K562 (cell line): ENCODE measurements around the gene RDH16. TPM values are rescaled to one million over a fixed set of nuclear protein-coding genes. Genes with fewer than 3 reads are reported as not detected.

Experiments used
- ATAC-seq: fragments of 200-7000 bp; cut with Tn5 transposase; 3 replicates; pipeline ENCODE4 v1.9.1; 2020; ENCODE audit warnings: moderate library complexity
- BruUV-seq: library from RNA; stranded (reverse); fragments of 400-500 nt; replicated peaks from 2 replicates; lab custom pipeline; 2021; lab: Mats Ljungman, UMichigan
- CTCF ChIA-PET: fragments of 300-600 bp; formaldehyde crosslinking; extraction: SDS; loops from one replicate; lab custom pipeline; 2021; ENCODE audit warnings: low intra/inter-chr PET ratio; lab: Yijun Ruan, JAX
- POLR2A ChIA-PET: fragments of 300-600, 350-650 bp; sonication (Branson Sonifier 250); formaldehyde crosslinking; extraction: SDS; loops from one replicate; lab custom pipeline; 2021; ENCODE audit warnings: antibody characterized with exemption, inconsistent platforms; lab: Yijun Ruan, JAX
- DNase-seq, 4 experiments: peaks; one replicate each; pipeline versions ENCODE4 v3.0.0 to v3.0.0-alpha.2; 2011 to 2018; ENCODE audit warnings: low spot score in 3 of 4, mixed read lengths in 3 of 4; ENCODE audit errors: extremely low read depth in 1 of 4
- FAIRE-seq: peaks from 2 replicates; lab custom pipeline; 2011; peaks lifted over from hg19 to GRCh38; lab: Jason Lieb, UNC
- H2AFZ ChIP-seq: 2 replicates; pipeline ENCODE4 v1.6.0; 2011; ENCODE audit warnings: low read depth, low read length, control low read depth, inconsistent platforms
- H3K27ac ChIP-seq: fragments of 200-600 bp; 3 replicates; pipeline ENCODE4 v1.8.0; 2011; ENCODE audit warnings: low read depth, mild to moderate bottlenecking, control low read depth, inconsistent platforms, low read length, moderate library complexity, mixed read lengths; ENCODE audit errors: extremely low read depth
- H3K27me3 ChIP-seq, 2 experiments: fragments of 300-600 bp in 1 of 2; 2 replicates in 1 of 2; 3 replicates in 1 of 2; pipeline versions ENCODE4 v1.6.0 to v1.8.0; 2011; ENCODE audit warnings: inconsistent platforms in 2 of 2, low read length in 2 of 2, mild to moderate bottlenecking in 1 of 2, mixed read lengths in 1 of 2, moderate library complexity in 1 of 2; ENCODE audit not compliant: control insufficient read depth in 2 of 2, insufficient read depth in 2 of 2
- H3K36me3 ChIP-seq: fragments of 300-600 bp; 3 replicates; pipeline ENCODE4 v1.8.0; 2011; ENCODE audit warnings: mild to moderate bottlenecking, low read length, inconsistent platforms; ENCODE audit not compliant: control insufficient read depth, insufficient read depth
- H3K4me1 ChIP-seq, 2 experiments: fragments of 200-600 bp in 1 of 2; replicated peaks in 1 of 2; 2 replicates in 1 of 2; 3 replicates in 1 of 2; pipeline versions ENCODE4 v1.5.1 to v1.8.0; 2011; ENCODE audit warnings: inconsistent platforms in 2 of 2, low read length in 2 of 2, mild to moderate bottlenecking in 1 of 2, mixed read lengths in 1 of 2, moderate library complexity in 1 of 2; ENCODE audit not compliant: control insufficient read depth in 2 of 2, insufficient read depth in 2 of 2
- H3K4me2 ChIP-seq: 2 replicates; pipeline ENCODE4 v1.6.1; 2011; ENCODE audit warnings: low read length, control low read depth, inconsistent platforms, mixed read lengths; ENCODE audit not compliant: insufficient read depth
- H3K4me3 ChIP-seq: fragments of 200-600 bp; sonication (generic), shearing (Covaris generic); 2 replicates; pipeline ENCODE4 v1.5.1; 2016; ENCODE audit warnings: control low read depth, inconsistent platforms
- H3K79me2 ChIP-seq: fragments of 200-600 bp; 3 replicates; pipeline ENCODE4 v1.8.0; 2011; ENCODE audit warnings: low read length, inconsistent platforms; ENCODE audit not compliant: control insufficient read depth, insufficient read depth
- H3K9ac ChIP-seq, 2 experiments: 2 replicates each; pipeline versions ENCODE4 v1.6.0 to v1.6.1; 2011; ENCODE audit warnings: low read depth in 2 of 2, low read length in 2 of 2, control low read depth in 1 of 2, inconsistent platforms in 1 of 2, mild to moderate bottlenecking in 1 of 2, mixed read lengths in 1 of 2; ENCODE audit not compliant: insufficient read depth in 1 of 2
- H3K9me1 ChIP-seq: one replicate; pipeline ENCODE4 v1.6.0; 2011; ENCODE audit warnings: inconsistent platforms, mild to moderate bottlenecking, low read length, moderate library complexity; ENCODE audit not compliant: control insufficient read depth, insufficient read depth
- H3K9me3 ChIP-seq: replicated peaks from 2 replicates; pipeline ENCODE4 v1.5.1; 2011; ENCODE audit warnings: low read depth, low read length, inconsistent platforms; ENCODE audit not compliant: control insufficient read depth, insufficient read depth
- H4K20me1 ChIP-seq: replicated peaks from 2 replicates; pipeline ENCODE4 v1.6.1; 2011; ENCODE audit warnings: low read length, inconsistent platforms, mixed read lengths; ENCODE audit not compliant: control insufficient read depth, insufficient read depth
- CEBPZ ChIP-seq: fragments of 150-350 bp; IDR thresholded peaks from 2 replicates; pipeline ENCODE4 v1.6.1; 2014; ENCODE audit warnings: low read depth, mild to moderate bottlenecking, low read length, borderline replicate concordance
- HNRNPH1 ChIP-seq: fragments of 200-400 bp; formaldehyde crosslinking; optimal IDR thresholded peaks from 2 replicates; pipeline ENCODE3; 2017; ENCODE audit warnings: low read depth, mild to moderate bottlenecking, low read length, moderate library complexity
- HNRNPUL1 ChIP-seq: fragments of 200-400 bp; formaldehyde crosslinking; IDR thresholded peaks from 2 replicates; pipeline ENCODE4 v1.6.1; 2017; ENCODE audit warnings: low read length
- JUND ChIP-seq, 2 experiments: IDR thresholded peaks; 2 replicates in 1 of 2; 3 replicates in 1 of 2; pipeline ENCODE4 v1.6.1; 2011; ENCODE audit warnings: borderline replicate concordance in 2 of 2, low read depth in 2 of 2, low read length in 2 of 2, improper control_type of control experiment in 1 of 2, missing biosample characterization in 1 of 2, missing genetic modification characterization in 1 of 2, missing genetic modification reagents in 1 of 2
- NELFE ChIP-seq: IDR thresholded peaks from 2 replicates; pipeline ENCODE4 v1.6.1; 2011; ENCODE audit warnings: mild to moderate bottlenecking; ENCODE audit not compliant: insufficient read depth, insufficient read length
- NFRKB ChIP-seq: fragments of 450-650 bp; IDR thresholded peaks from 2 replicates; pipeline ENCODE4 v1.6.1; 2016; ENCODE audit warnings: low read depth
- POLR2AphosphoS2 ChIP-seq: IDR thresholded peaks from 2 replicates; pipeline ENCODE4 v1.6.1; 2012; ENCODE audit warnings: low read length, improper control_type of control experiment
- SFPQ ChIP-seq: fragments of 200-400 bp; formaldehyde crosslinking; IDR thresholded peaks from 2 replicates; pipeline ENCODE4 v1.6.1; 2017; ENCODE audit warnings: mild to moderate bottlenecking, low read depth, low read length, moderate library complexity
- SRSF7 ChIP-seq: fragments of 200-400 bp; formaldehyde crosslinking; optimal IDR thresholded peaks from 2 replicates; pipeline ENCODE3; 2017; ENCODE audit warnings: mild to moderate bottlenecking, low read depth, low read length
- ZBTB34 ChIP-seq: fragments of 250-450 bp; sonication (Bioruptor Pico); IDR thresholded peaks from 2 replicates; pipeline ENCODE4 v1.8.0; 2021; ENCODE audit warnings: mild to moderate bottlenecking, moderate library complexity
- ZNF12 ChIP-seq: sonication (generic); formaldehyde crosslinking; IDR thresholded peaks from 2 replicates; pipeline ENCODE4 v1.4.0; 2020; ENCODE audit warnings: mild to moderate bottlenecking, missing genetic modification reagents
- ZNF561 ChIP-seq: fragments of 450-650 bp; formaldehyde crosslinking; conservative IDR thresholded peaks from 2 replicates; pipeline ENCODE4 v1.4.0; 2020; ENCODE audit warnings: mild to moderate bottlenecking, moderate library complexity
- ZNF584 ChIP-seq: fragments of 200-800 bp; sonication (Bioruptor generic); IDR thresholded peaks from 2 replicates; pipeline ENCODE4 v1.6.1; 2016; ENCODE audit warnings: low read depth, mild to moderate bottlenecking, missing genetic modification characterization, missing compliant biosample characterization
- in situ Hi-C: fragments of 300-500 bp; cut with MboI; formaldehyde crosslinking; loops from 4 replicates; pipeline ENCODE4 v1.15.0; 2018; ENCODE audit warnings: inconsistent platforms, mixed read lengths
- intact Hi-C: fragments of 100-400 bp; cut with micrococcal nuclease; formaldehyde crosslinking; loops from 2 replicates; pipeline ENCODE4 v1.14.2; 2022
- polyA plus RNA-seq, 8 experiments: library from polyadenylated mRNA; depleted of rRNA in 4 of 8; stranded (reverse) in 5 of 8; unstranded in 3 of 8; fragments of >200 nt; fragmentation: Nextera tagmentation in 2 of 8; fragmentation: Illumina TruSeq in 1 of 8; extraction: Ambion mirVana in 2 of 8; extraction: Trizol in 1 of 8; gene quantifications; 2 replicates each; pipeline versions ENCODE4 v1.2.1 to v1.2.3, GENCODE V29; 2011 to 2014; ENCODE audit warnings: inconsistent platforms in 1 of 8, missing spikeins in 1 of 8
- total RNA-seq, 7 experiments: library from RNA; depleted of rRNA in 6 of 7; stranded (reverse); fragments of >200 nt in 6 of 7; fragmentation: Illumina TruSeq in 2 of 7; extraction: Trizol in 2 of 7; gene quantifications; 2 replicates each; pipeline versions ENCODE4 v1.2.1 to v1.2.3, GENCODE V29; 2011 to 2021; ENCODE audit warnings: low replicate concordance in 1 of 7

Gene RDH16
- total and polyA plus RNA-seq, 9 of the 15 experiments (the other 6 are each of a cell fraction or from before 2014, with no cell fraction given): 0.11 to 0.52 (median 0.22) TPM; not detected in 1

- Histone ChIP-seq H3K27me3 (no peaks in the 10 kb centered on the region), H4K20me1 (no peaks in the 10 kb centered on the region), H3K79me2 (no peaks in the 10 kb centered on the region), H2AFZ (peak overlapping the region; percentile 64; the same call in 1 of the 2 replicates), H3K9me3 (no peaks in the 10 kb centered on the region), H3K4me3 (no peak overlapping the region), H3K9me1 (no peaks in the 10 kb centered on the region), H3K4me2 (no peak overlapping the region), H3K36me3 (no peaks in the 10 kb centered on the region), H3K27ac (no peak overlapping the region), H3K9ac (no peak overlapping the region), H3K4me1 (peaks cover 24 to 48% of the 10 kb centered on the region in 2 experiments)
- ChIA-PET CTCF (interaction anchor here (1.0 to 1.7 kb wide), 4 partner anchors 14 to 148 kb away, joined by 3 to 8 read pairs (median 3); no protein-coding TSS in a partner anchor), POLR2A (interaction anchor here (1.0 to 1.3 kb wide), 3 partner anchors 16 to 125 kb away, joined by 3 to 4 read pairs (median 3); partner anchors contain the start of genes STAT6 and TAC3)
- BruUV-seq: no TSS peak
- FAIRE-seq (no peak), DNase-seq (peak in 1 of 4 experiments; percentile 1), ATAC-seq (no peak)
- TF ChIP-seq ZNF12 (CRISPR knock-in tag): no peak
- TF ChIP-seq ZNF584 (CRISPR knock-in tag): no peak
- TF ChIP-seq SFPQ: no peak
- TF ChIP-seq ZNF561 (CRISPR knock-in tag): no peak
- no peak for TF ChIP-seq HNRNPUL1
- TF ChIP-seq ZBTB34: no peak
- no peak for TF ChIP-seq NFRKB
- TF ChIP-seq NELFE: no peak
- no peak for TF ChIP-seq JUND (IDR thresholded peaks at IDR 0.05; ENCODE audit: borderline replicate concordance, low read depth, low read length)
- TF ChIP-seq JUND (tag; IDR thresholded peaks at IDR 0.05; ENCODE audit: borderline replicate concordance, low read depth, low read length): no peak
- TF ChIP-seq POLR2AphosphoS2: no peak
- TF ChIP-seq SRSF7: no peak
- TF ChIP-seq HNRNPH1: no peak
- TF ChIP-seq CEBPZ: no peak
- in situ Hi-C loops: loop anchor here (5.0 kb wide), 1 partner anchor 40 kb away; no protein-coding TSS in a partner anchor
- intact Hi-C loops: loop anchor here (1.0 to 5.0 kb wide), 4 partner anchors 40 to 230 kb away; partner anchors contain the start of gene SDR9C7
Measured at GRCh38 chr12:56987011-56987410, 29.6 kb upstream of the RDH16 start.
